ENCODE data around the gene KDELR1.
A peak's percentile ranks its signal among the peaks of the same experiment; 100 is the strongest.

Gene KDELR1

DNA sequence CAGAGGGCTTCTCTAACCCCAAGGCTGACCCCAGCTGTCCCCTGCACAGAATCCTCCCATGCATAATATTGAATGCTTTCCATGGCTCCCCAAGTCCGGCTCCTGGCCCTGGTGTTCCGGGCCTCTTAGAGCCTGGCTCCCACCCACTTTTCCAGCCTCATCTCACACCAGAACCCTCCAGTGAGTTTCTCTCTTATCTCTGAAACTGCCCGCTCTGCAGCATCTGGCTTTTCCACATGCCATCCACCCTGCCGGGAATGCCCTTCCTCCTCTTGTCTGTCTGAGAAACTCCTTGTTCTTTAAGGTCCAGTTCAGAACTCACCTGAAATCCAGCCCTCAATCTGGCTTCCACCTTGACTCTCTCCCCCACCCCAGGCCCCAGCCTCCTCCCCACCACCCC, 20.4 kb downstream of the KDELR1 start:
- no peak for DNase-seq

DNA sequence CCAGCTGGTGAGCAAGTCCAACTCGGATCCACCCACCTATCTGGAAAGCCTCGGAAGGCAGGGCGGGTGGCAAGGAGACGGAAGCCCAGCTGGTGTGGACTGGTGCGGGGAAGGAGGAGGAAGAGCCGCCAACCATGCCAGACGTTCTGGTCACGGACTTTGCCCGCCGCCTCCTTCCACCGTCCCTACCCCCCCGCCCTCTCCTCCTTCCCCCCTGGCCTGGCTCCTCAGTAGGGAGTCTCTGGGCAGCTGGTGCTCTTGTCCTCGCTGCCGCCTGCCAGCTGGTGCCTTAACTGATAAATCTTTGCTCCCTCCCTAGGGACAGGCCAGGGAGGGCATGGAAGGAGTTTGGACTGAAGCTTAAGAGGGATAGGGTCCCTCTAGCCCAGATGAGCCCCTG, 22.4 kb downstream of the KDELR1 start:
- no peak for DNase-seq

DNA sequence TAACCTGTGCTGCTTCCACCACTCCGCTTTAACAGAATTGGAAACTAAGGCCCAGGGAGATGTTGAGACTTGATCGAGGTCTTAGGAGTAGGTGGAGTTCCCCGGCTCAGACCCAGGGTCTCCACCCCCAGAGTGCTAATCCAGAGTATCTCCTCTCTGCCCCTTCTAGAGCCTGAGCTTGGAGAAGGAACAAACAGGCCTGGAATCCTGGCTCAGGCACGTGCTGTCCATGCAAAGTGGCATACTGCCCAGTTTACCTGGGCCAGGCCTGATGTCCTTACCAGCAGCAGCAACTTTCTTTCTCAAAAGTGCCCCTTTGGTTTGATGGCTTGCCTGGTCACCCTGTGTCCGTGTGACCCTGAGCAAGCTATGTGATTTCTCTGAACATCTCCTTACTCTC, 23.5 kb downstream of the KDELR1 start:
- no peak for DNase-seq

DNA sequence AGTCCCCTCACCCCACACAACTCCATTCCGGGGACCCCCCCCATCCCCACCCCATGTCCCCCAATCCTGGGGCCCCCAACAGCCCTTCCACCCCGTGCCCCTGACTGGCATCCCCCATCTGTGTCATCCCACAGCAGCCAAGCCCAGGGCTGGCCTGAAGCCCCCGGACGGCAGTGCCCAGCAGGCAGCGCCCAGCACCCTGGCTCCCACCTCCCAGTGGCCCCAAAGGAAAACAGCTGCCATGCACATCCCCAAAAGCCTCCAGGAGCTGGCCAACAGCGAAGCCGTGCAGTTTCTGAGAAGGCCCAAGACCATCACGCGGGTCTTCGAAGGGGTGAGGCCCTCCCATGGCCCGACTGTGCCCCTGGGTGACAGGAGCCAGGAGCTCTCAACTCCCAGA, 25.7 kb downstream of the KDELR1 start:
- DNase-seq, result no peak

DNA sequence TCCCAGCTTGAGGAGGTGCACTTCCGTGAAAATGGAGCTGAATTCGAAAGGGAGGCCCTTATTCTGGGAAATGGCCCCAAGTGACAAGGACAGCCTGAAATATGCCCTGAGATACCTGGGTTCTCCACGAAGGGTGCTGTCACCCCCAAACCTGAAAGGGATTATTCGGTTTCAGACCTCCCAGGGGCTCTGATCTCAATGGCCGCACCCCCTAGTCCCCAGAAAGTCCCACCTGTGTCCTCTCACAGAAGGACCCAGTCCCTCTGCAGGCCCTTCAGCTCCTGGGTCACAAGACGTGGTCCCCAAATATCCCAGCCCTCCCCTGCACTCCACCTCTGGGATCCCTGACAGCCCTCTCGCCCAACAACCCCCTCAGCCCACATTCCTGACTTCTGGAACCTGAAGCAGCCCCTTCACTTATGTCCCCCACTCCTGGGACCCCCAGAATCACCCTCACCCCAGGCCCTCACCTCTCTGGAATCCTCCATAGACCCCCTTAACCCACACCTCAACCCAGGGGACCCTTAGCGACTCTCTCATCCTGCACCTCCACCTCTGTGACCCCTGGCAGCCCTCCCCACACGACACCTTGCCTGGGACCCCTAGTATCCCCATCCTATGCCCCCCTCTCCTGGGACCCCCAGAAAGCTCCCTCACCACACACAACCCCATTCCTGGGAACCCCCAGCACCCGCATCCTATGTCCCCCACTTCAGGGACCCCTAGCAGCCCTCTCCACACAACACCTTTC, 26.6 kb downstream of the KDELR1 start:
- DNase-seq, result no peak

DNA sequence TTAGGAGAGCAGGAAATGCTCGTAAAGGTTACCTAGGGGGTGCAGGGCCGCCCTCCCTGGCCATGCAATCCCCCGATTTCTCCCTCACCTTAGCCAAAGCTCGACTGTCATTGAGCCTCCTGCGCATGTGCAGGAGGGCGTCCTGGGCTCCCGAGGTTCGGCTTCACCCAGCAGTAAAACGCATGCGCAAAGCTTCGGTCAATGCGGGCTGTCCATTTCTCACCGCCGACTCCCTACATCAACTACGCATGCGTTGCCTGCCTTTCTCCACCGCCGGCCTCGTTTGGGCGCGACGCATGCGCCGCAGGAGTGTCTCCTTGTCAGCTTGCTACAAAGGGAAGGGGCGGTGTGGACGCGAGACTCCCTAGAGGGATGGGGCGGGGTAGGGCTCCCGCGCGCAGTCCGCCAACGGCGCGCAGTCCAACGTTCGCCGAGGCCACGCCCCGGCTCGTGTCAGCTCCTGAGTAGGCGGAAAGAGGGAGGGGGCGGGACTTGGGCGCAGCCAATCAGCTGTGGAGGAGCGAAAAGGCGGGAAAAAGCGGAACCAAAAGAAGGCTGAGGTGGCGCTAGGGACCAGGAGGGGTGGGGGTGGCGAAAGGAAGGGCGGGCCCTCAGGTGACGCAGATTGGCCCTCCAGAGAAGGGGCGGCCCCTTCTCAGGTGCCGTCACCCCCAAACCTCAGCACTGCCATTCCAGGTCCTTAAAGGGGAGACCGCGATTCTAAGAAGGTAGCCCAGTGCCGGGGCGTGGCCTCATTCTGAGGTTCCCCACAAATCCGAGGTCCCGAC, 27.3 kb downstream of the KDELR1 start, which contains the start of the genes SYNGR4 and TMEM143:
Gene SYNGR4, plus strand, starts transcription at position 558 of the 788 bp plus-strand sequence. CDS start 1,476 bp downstream, outside the sequence.
Gene TMEM143, minus strand, starts transcription at position 131 of the 788 bp plus-strand sequence. Its CDS starts 20 bp downstream, at position 111.
- DNase-seq, result peak; percentile 93

DNA sequence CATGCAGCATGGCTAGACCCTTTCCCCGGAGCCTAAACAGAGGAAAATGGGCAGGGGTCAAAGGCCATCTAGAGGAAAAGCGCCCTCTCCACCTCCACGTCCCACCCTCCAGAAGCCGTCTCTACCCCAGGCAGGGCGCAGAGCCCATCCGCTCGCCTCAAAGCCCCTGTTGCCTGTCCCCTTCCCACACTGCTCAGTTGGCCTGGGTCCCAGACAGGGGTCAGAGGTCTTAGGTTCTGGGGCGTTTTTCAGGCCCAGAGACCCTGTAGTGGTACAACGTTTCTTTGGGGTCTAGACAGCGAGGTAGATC, 27.9 kb downstream of the KDELR1 start:
- DNase-seq, result no peak

DNA sequence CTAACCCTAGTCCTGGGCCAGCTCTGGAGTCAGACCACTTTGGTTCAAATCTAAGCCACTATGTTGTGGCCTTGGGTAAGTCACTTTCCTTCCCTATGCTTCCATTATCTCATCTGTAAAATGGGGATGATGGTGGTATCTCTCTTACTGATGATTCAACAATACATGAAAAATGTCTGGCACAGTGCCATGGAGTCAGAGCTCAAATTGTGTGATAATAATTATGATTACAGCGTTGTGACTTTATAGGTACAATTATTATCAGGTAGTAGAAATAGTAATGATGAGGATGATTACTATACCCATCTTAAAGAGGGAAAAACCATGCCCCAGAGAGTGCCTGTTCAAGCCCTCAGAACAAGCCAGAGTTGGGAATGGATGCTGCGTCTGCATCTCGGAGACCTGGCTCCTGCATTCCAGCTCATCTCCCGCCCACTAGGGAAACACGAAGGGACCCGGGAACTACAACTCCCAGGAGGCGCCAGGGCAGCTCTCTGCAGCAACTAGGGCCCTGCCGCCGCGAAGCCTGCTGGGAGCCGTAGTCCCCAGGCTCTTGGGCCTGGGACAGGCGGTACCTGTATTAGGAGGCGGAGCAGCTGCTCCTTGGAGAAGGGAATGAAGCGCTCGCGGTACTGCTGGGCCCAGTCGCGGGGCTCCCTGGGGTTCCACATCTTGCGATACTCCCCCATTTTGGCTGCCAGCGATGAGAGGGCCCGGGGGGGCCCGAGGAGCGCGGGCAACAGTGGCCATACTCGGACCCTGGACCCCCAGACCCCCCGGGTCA, 28.4 kb downstream of the KDELR1 start:
- peak; percentile 66 for DNase-seq

DNA sequence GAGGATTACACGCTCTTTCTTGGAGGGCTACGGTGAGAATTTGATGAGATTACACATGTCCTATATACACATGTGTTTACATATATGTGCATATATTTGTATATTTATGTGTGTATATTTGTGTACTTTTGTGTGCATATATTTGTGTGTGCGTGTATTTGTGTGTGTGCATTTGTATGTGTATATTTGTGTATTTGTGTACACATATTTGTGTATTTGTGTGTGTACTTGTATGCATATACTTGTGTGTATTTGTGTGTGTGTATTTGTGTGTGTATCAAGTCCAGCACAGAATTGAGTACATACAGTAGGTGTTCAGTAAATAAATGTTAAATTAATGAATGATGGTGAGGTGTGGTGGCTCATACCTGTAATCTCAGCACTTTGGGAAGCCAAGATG, 29.4 kb downstream of the KDELR1 start:
- DNase-seq, result no peak

DNA sequence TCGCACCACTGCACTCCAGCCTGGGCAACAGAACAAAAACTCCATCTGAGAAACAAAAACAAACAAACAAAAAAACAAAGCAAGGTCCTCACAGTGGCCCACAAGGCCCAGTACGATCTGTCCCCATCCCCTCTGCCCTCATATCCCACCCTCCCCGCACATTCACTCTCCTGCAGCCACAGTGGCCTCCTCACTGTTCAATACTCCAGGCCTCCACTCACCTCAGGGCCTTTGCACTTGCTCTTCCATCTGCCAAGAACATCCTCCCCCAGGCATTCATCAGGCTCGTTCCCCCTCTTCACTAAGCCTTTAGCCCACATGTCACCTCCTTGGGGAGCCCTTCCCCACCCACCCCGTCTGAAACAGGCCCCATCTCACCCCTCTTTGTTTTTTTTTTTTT, 32.2 kb downstream of the KDELR1 start:
- DNase-seq, result no peak

DNA sequence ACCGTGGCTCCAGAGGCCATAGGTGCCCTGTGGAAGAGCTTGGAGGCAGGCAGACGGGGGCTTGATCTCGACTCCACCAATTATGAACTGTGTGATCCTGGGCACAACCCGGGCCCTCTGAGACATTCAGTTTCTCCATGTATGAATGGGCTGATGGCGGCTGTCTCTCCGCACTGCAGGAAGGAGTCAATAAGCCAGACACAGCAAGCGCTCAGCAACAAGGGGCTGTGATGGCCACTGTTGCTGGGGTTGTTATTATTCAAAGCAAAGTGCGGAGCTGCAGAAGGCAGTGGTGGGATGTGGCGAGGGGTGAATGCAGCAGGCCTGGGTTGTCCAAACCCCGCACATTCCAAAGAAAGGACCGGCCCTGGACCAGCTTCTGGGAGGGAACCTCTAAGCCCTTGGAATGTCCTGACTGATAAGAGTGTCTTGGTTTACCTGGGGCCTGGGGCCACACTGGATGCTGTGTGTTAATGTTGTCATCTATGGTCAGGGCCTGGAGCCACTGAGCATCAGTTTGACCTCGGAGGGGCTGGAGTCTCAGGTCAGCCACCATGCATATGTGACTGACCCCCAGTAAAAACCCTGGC, 35.9 kb downstream of the KDELR1 start:
- no peak for DNase-seq

DNA sequence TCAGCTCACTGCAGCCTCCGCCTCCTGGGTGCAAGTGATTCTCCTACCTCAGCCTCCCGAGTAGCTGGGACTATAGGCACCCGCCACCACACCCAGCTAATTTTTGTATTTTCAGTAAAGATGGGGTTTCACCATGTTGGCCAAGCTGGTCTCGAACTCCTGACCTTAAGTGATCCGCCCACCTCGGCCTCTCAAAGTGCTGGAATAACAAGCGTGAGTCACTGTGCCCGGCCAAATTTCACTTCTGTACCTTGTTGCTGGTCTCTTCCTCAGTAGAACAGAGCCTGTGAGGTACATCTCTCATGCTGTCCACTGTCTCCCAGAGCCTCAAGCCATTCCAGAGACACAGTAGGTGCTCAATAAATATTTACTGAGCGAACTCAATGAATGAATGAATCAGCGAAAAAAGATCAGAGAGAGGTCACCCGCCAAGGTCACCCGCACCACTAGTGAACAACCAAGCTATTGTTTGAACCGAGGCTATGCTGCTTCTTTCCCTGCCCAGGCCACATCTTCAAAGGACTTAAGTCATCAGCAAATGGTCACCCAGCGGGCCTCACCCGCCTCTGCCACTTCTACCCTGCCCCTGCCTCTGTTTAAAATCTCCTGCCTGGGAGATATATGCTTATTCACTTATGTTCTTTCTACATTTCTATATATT, 36.9 kb downstream of the KDELR1 start:
- DNase-seq, result no peak

DNA sequence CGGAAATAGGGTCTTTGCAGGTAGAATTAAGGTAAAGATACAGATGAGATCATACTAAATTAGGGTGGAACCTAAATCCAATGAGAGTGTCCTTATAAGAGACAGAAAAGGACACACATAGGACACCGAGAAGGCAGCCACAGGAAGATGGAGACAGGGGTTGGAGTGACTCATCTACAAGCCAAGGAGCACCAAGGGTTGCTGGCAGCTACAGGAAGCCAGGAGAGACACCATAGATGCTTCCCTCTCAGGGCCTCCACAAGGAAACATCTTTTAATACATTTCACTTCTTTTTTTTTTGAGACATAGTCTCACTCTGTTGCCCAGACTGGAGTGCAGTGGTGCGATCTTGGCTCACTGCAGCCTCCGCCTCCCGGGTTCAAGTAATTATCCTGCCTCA, 37.7 kb downstream of the KDELR1 start:
- DNase-seq, result no peak

DNA sequence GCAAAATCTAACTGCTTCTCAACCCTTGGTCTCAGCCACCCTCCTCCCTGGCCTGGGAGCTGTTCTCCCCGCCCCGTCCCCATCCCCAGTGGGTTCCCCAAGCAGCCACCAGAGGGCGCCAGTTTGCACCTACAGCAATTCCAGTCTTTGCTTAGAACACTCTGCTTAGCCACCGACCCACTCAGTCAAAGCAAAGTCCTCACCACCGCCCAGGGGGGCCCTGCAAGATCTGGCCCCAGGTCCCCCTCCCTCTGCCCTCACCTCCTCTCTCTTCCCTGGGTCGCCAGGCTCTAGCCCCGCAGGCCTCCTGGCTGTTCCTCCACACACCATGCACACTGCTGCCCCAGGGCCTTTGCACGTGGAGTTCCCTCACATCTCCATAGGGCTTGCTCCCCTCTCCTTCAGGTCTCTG, 40.0 kb downstream of the KDELR1 start:
- no peak for DNase-seq

DNA sequence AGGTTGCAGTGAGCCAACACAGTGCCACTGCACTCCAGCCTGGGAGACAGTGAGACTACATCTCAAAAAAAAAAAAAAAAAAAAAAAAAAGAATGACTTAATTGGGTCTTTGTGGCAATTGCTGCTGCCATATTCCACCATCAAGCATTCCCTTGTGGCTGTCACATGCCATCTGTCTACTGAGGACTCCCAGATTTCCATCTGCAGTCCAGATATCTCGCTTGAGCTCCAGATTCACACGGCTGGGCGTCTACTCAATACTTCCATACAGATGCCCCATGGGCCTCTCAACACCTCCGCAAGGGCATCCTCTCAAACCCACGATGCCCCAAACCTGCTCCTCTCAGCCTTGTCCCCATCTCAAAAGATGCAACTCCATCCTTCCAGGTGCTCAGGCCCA, 40.5 kb downstream of the KDELR1 start:
- DNase-seq, result no peak

DNA sequence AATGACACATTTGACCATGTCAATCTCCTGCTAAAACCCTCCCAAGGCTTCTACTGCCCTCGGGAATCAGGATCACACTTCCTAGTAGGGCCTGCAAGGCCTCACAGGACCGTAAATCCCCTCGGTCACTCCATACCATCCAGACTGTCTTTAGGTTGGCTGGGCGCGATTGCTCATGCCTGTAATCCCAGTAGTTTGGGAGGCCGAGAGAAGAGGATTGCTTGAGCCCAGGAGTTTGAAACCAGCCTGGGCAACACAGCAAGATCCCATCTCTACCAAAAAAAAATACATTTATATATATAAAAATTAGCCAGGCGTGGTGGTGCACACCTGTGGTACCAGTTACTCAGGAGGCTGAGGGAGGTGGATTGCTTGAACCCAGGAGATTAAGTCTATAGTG, 42.6 kb downstream of the KDELR1 start:
- DNase-seq, result no peak

DNA sequence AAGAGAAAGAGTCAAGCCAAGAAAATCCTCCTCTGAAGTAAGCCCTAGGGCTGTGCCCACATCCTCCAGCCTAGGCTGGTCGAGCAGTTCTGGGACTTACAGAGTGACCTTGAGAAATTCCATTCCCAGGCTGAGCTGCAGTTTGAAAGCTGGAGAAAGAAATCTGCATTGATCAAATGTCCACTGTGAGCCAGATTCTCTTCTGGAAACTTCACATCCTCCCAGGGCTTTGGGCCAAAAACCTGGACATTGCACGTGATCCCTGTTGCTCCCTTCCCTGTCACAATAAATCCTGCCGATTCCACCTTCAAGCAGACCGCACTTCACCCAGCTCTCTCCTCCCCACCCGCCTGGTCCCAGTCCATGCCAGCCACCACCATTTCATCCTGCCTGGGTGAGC, 43.3 kb downstream of the KDELR1 start:
- DNase-seq, result no peak

DNA sequence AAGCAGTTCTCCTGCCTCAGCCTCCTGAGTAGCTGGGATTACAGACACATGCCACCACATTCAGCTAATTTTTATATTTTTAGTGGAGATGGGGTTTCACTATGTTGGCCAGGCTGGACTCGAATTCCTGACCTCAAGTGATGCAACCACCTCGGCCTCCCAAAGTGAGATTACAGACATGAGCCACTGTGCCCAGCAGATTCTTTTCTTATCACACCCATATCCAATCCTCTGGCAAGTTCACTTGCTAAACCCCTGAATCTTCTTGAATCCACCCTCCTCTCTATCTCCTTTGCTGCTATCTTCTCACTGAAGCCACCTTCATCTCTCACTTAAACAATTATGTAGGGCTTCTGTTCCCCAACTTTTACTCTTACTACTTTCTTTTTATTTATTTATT, 45.2 kb downstream of the KDELR1 start:
- no peak for DNase-seq

DNA sequence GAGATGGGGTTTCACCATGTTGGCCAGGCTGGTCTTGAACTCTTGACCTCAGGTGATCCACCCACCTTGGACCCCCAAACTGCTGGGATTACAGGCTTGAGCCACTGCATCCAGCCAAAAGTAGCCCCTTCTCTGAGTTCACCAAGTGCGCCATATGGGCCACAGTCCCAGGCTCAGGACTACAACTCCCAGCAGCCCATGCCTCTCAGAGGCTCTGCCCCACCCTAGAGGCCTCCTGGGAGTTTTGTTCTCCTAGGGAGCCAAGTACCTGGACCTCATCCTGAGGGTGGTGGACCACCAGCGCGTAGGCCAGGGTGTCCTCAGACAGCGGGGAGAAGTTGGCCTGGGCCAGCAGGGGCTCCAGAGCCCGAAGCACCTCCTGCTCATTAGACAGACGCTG, 46.5 kb downstream of the KDELR1 start:
- no peak for DNase-seq

DNA sequence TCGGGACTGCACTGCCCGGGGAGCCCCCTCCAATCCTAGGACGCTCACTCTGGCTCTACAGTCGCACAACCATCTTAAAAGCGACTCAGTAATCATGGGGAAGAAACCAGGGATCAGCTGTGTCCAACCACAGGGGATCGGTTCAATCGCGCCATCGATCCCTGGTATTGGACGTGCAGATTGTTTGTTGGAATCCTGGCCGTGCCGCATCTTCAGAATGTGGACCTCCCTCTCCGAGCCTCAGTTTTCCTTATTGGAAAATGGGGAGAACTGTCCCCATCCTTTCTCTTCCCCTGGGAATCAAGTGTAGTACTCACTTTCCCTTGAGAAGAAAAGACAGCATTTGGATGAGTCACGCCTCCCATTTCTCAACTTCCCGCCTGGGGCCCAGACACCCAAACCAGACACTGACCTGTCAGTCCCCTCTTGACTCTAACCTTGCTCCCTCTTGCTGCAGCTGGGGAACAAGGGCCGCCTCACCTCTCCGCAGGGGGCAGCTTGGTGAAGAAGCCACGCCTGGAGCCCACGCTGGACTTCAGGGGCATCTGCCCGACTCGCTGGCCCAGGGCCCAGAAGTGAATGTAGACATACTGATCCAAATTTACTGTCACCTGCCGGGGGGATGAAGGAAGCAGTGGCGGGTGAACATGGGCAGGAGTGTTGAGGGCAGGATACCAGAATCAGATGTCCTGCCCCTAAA, 48.4 kb downstream of the KDELR1 start:
- DNase-seq, result no peak

DNA sequence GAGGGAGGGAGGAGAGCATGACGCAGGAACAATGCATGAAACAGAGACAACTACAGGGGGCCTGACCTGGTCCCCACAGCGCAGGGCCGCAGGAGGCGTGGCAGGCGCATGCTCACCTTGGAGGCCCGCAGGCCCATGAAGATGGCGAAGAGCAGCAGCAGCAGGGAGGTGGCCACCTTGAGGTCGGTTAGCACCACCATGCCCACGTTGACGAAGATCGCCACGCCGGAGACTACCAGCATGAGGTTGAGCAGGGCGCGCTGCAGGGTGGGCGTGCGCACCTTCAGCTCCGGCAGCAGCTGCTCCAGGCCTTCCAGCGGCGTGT, 49.0 kb downstream of the KDELR1 start:
- DNase-seq, result no peak
